PC-9 (cell line): ENCODE data around the gene EPHA2.

Experiments
- EZH2 ChIP-seq: fragments of 200-600 bp; sonication (generic); IDR thresholded peaks from 2 replicates; pipeline ENCODE4 v1.8.0; 2017; ENCODE audit warnings: antibody characterized with exemption, low read depth
- TF ChIP-seq, protein P1 (sequence below): fragments of 200-600 bp; sonication (generic); conservative IDR thresholded peaks from 2 replicates; pipeline ENCODE4 v1.6.1; 2017; ENCODE audit warnings: mixed run types, antibody characterized with exemption, mild to moderate bottlenecking, moderate library complexity

- TF ChIP-seq EZH2, result no peak
- TF ChIP-seq, protein P1, sequence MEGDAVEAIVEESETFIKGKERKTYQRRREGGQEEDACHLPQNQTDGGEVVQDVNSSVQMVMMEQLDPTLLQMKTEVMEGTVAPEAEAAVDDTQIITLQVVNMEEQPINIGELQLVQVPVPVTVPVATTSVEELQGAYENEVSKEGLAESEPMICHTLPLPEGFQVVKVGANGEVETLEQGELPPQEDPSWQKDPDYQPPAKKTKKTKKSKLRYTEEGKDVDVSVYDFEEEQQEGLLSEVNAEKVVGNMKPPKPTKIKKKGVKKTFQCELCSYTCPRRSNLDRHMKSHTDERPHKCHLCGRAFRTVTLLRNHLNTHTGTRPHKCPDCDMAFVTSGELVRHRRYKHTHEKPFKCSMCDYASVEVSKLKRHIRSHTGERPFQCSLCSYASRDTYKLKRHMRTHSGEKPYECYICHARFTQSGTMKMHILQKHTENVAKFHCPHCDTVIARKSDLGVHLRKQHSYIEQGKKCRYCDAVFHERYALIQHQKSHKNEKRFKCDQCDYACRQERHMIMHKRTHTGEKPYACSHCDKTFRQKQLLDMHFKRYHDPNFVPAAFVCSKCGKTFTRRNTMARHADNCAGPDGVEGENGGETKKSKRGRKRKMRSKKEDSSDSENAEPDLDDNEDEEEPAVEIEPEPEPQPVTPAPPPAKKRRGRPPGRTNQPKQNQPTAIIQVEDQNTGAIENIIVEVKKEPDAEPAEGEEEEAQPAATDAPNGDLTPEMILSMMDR, result no peak
These were observed 30.4 kb downstream of the EPHA2 start for GRCh38 chr1:16125483-16125882.
